Endodermal cell (in vitro differentiated cells): ENCODE measurements around the gene CALB2. TPM values are rescaled to one million over a fixed set of nuclear protein-coding genes. Genes with fewer than 3 reads are reported as not detected.

Experiments
- DNase-seq: peaks from one replicate; pipeline ENCODE4 v3.0.0-alpha.2; 2017
- H3K27ac ChIP-seq: 2 replicates; pipeline ENCODE4 v1.5.1; 2013; ENCODE audit warnings: mild to moderate bottlenecking, low read depth, low read length, moderate library complexity
- H3K27me3 ChIP-seq: 2 replicates; pipeline ENCODE4 v1.6.1; 2013; ENCODE audit warnings: mild to moderate bottlenecking, low read length, moderate library complexity; ENCODE audit not compliant: insufficient read depth, control insufficient read depth, poor library complexity, severe bottlenecking
- H3K36me3 ChIP-seq: 2 replicates; pipeline ENCODE4 v1.7.0; 2013; ENCODE audit warnings: mild to moderate bottlenecking, low read length, moderate library complexity; ENCODE audit not compliant: control insufficient read depth, insufficient read depth
- H3K4me1 ChIP-seq: one replicate; pipeline ENCODE4 v1.7.0; 2013; ENCODE audit warnings: low read length; ENCODE audit not compliant: control insufficient read depth, insufficient read depth
- H3K4me3 ChIP-seq: 2 replicates; pipeline ENCODE4 v1.5.1; 2013; ENCODE audit warnings: mild to moderate bottlenecking, low read length, moderate library complexity
- H3K9ac ChIP-seq: 2 replicates; pipeline ENCODE4 v1.6.1; 2013; ENCODE audit warnings: mild to moderate bottlenecking, low read length, moderate library complexity; ENCODE audit not compliant: poor library complexity, severe bottlenecking; ENCODE audit errors: extremely low read depth
- H3K9me3 ChIP-seq: 2 replicates; pipeline ENCODE4 v1.6.1; 2013; ENCODE audit warnings: mild to moderate bottlenecking, low read length, moderate library complexity; ENCODE audit not compliant: control insufficient read depth
- H3K27ac Mint-ChIP-seq: 2 replicates; pipeline ENCODE4 v1.8.0; 2020; ENCODE audit warnings: mixed read lengths
- H3K27me3 Mint-ChIP-seq: 2 replicates; pipeline ENCODE4 v1.8.0; 2021; ENCODE audit warnings: mild to moderate bottlenecking, mixed read lengths; ENCODE audit not compliant: insufficient read depth
- H3K36me3 Mint-ChIP-seq: 2 replicates; pipeline ENCODE4 v1.8.0; 2020; ENCODE audit warnings: low read depth, mixed read lengths
- H3K4me1 Mint-ChIP-seq: 2 replicates; pipeline ENCODE4 v1.8.0; 2020; ENCODE audit warnings: mixed read lengths
- H3K4me3 Mint-ChIP-seq: 2 replicates; pipeline ENCODE4 v1.8.0; 2020; ENCODE audit warnings: mild to moderate bottlenecking, moderate library complexity, mixed read lengths
- H3K9me3 Mint-ChIP-seq: 2 replicates; pipeline ENCODE4 v1.8.0; 2020; ENCODE audit warnings: mild to moderate bottlenecking, mixed read lengths
- WGBS, 2 experiments: methylation state at CpG; one replicate each; pipeline versions ENCODE4 v1.1.5 to v1.1.7; 2013; ENCODE audit warnings: missing lambda C conversion rate in 2 of 2, mixed read lengths in 1 of 2; ENCODE audit not compliant: insufficient coverage in 1 of 2, insufficient read length in 1 of 2; 5-methylcytosine and 5-hydroxymethylcytosine counted together
- total RNA-seq, 2 donors: library from RNA; stranded (reverse); fragmentation: NEBNext Ultra II Directional in 1 of 2; extraction: Animal tissue kit (Norgen Biotek cat#: 25700) in 1 of 2; gene quantifications; 2 replicates in 1 of 2; 3 replicates in 1 of 2; pipeline ENCODE4 v1.2.1, GENCODE V29; 2021
- TF ChIP-seq, protein P1 (sequence below): fragments of 200-600 bp; sonication (generic); conservative IDR thresholded peaks from 2 replicates; pipeline ENCODE4 v1.5.0; 2021; ENCODE audit warnings: antibody characterized with exemption, mild to moderate bottlenecking

CALB2 gene
- total RNA-seq, 2 donors from 2014 or later: 1.8 TPM; not detected in 1

DNA sequence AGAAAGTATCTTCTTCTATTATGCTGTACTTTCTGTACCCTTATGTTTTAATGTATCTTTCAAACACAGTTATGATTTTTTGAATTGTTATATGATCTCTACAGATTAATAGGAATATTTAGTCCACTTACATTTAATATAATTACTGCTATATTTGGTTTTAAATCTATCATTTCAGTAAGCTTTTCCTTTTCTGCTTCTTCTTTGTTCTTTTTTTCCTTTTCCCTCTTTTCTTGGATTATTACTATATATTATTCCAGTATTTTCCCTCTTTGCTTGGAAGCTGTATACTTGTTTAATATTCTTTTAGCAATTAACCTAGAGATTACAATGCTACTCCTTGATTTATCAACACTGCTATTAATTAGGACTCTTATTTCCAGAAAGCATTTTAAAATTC is 69.9 kb downstream of the CALB2 start:
- Mint-ChIP-seq H3K9me3 (no peaks in the 10 kb centered on the region), H3K4me1 (peaks cover 10% of the 10 kb centered on the region), H3K36me3 (no peaks in the 10 kb centered on the region), H3K4me3 (no peak overlapping the region), H3K27ac (no peak overlapping the region), H3K27me3 (peaks cover 63% of the 10 kb centered on the region)
- no peaks in the 10 kb centered on the region for H3K9me3 ChIP-seq
- no peak overlapping the region for H3K4me3 ChIP-seq
- H3K27me3 ChIP-seq: peaks cover 23% of the 10 kb centered on the region
- TF ChIP-seq, protein P1, sequence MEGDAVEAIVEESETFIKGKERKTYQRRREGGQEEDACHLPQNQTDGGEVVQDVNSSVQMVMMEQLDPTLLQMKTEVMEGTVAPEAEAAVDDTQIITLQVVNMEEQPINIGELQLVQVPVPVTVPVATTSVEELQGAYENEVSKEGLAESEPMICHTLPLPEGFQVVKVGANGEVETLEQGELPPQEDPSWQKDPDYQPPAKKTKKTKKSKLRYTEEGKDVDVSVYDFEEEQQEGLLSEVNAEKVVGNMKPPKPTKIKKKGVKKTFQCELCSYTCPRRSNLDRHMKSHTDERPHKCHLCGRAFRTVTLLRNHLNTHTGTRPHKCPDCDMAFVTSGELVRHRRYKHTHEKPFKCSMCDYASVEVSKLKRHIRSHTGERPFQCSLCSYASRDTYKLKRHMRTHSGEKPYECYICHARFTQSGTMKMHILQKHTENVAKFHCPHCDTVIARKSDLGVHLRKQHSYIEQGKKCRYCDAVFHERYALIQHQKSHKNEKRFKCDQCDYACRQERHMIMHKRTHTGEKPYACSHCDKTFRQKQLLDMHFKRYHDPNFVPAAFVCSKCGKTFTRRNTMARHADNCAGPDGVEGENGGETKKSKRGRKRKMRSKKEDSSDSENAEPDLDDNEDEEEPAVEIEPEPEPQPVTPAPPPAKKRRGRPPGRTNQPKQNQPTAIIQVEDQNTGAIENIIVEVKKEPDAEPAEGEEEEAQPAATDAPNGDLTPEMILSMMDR: no peak
- no peak for DNase-seq
- peaks cover 15% of the 10 kb centered on the region for H3K4me1 ChIP-seq
- H3K9ac ChIP-seq: no peak overlapping the region
- H3K36me3 ChIP-seq: no peaks in the 10 kb centered on the region
- H3K27ac ChIP-seq: no peak overlapping the region

DNA sequence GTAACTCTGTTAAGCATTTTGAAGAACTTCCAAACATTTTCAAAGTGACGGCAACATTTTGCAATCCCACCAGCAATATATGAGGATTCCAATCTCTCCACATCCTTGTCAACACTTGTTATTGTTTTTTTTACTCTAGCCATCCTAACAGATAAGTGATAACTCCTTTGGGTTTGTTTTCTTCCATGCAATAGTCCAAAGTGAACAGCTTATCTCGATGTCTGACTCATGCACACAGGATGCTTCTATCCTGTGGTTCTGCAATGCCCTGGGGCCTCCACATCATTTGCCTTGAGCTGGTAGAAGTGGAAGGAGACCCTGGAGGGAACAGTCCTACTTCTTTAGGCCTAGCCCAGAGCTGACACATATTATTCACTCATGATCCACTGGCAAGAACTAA is 70.4 kb downstream of the CALB2 start:
- Histone ChIP-seq H3K27me3 (peaks cover 20% of the 10 kb centered on the region), H3K9ac (no peak overlapping the region), H3K4me1 (peaks cover 15% of the 10 kb centered on the region), H3K9me3 (no peaks in the 10 kb centered on the region), H3K27ac (no peak overlapping the region), H3K4me3 (no peak overlapping the region), H3K36me3 (no peaks in the 10 kb centered on the region)
- no peak for DNase-seq
- Mint-ChIP-seq H3K4me3 (no peak overlapping the region), H3K4me1 (peaks cover 10% of the 10 kb centered on the region), H3K27ac (no peak overlapping the region), H3K36me3 (no peaks in the 10 kb centered on the region), H3K9me3 (no peaks in the 10 kb centered on the region), H3K27me3 (peaks cover 62% of the 10 kb centered on the region)
- 88 to 95% methylated on average over 2 of the region's 2 CpGs for WGBS, 2 experiments
- TF ChIP-seq, protein P1: no peak

DNA sequence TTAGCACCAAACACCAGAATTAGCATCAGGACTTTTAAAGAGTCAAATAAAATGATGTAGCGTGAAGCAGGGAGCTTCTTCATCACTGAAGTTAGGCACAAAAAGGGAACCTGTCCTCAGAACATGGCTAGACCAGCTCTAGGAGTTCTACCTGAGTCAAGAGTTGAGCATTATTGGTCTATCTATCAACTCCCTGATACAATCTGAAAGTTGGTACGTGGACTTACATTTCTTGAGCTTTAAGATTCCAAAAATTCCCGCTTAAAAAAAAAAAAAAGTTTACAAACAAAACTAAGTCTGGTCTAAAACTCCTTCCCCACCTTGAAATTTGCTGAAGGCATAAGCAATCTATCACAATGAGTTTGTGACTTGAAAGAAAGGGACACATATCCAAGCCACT is 71.1 kb downstream of the CALB2 start:
- TF ChIP-seq, protein P1: no peak
- DNase-seq: no peak
- H3K27me3 Mint-ChIP-seq: peaks cover 56% of the 10 kb centered on the region
- H3K4me1 Mint-ChIP-seq: peaks cover 10% of the 10 kb centered on the region
- peaks cover 15% of the 10 kb centered on the region for H3K4me1 ChIP-seq
- no peaks in the 10 kb centered on the region for H3K9me3 Mint-ChIP-seq
- no peak overlapping the region for H3K27ac ChIP-seq
- 93 to 95% methylated on average over 3 of the region's 3 CpGs for WGBS, 2 experiments
- H3K27ac Mint-ChIP-seq: no peak overlapping the region
- H3K4me3 Mint-ChIP-seq: no peak overlapping the region
- H3K9me3 ChIP-seq: no peaks in the 10 kb centered on the region
- no peaks in the 10 kb centered on the region for H3K36me3 Mint-ChIP-seq
- H3K27me3 ChIP-seq: peaks cover 18% of the 10 kb centered on the region
- no peak overlapping the region for H3K9ac ChIP-seq
- H3K4me3 ChIP-seq: no peak overlapping the region
- H3K36me3 ChIP-seq: no peaks in the 10 kb centered on the region
